ENCODE results near the gene GALR3.

DNA sequence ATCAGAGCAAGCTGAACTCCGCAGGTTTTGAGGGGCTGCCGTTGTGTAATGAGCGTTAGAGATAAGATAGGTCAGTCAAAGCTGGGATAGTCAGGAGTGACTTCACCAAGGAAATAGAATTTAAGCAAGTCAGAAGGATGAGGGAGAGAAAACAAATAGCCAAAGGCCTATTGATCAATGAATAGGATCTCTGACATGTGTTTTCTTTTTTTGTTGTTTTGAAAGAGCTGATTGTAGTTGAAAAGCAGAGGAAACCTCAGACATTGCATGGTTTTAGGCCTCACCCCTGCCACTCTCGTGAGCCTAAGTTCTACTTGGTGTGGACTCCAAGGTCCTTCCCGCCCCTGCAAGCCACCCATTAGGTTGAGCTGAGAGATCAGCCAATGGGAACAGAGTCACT is 29.2 kb downstream of the GALR3 start:
- TF ChIP-seq TARDBP (IDR thresholded peaks at IDR 0.05) = no peak
- TF ChIP-seq LEF1 (IDR thresholded peaks at IDR 0.05; ENCODE audit: borderline replicate concordance) = no peak
- TF ChIP-seq BHLHE40 (IDR thresholded peaks at IDR 0.05; ENCODE audit: borderline replicate concordance) = no peak
- TF ChIP-seq ZNF384 (IDR thresholded peaks at IDR 0.05) = no peak
- TF ChIP-seq, protein P1, sequence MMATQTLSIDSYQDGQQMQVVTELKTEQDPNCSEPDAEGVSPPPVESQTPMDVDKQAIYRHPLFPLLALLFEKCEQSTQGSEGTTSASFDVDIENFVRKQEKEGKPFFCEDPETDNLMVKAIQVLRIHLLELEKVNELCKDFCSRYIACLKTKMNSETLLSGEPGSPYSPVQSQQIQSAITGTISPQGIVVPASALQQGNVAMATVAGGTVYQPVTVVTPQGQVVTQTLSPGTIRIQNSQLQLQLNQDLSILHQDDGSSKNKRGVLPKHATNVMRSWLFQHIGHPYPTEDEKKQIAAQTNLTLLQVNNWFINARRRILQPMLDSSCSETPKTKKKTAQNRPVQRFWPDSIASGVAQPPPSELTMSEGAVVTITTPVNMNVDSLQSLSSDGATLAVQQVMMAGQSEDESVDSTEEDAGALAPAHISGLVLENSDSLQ (IDR thresholded peaks at IDR 0.05) = no peak
- TF ChIP-seq ELF4 (IDR thresholded peaks at IDR 0.05) = no peak
- no peak for TF ChIP-seq FOXM1 (IDR thresholded peaks at IDR 0.05; ENCODE audit: borderline replicate concordance)
- TF ChIP-seq SP1 (IDR thresholded peaks at IDR 0.05) = no peak
- TF ChIP-seq SUZ12 (IDR thresholded peaks at IDR 0.05) = no peak
- TF ChIP-seq FOXK2 (IDR thresholded peaks at IDR 0.05) = no peak
- no peak for TF ChIP-seq FOXA1 (IDR thresholded peaks at IDR 0.05)
- no peak for TF ChIP-seq HDGF (IDR thresholded peaks at IDR 0.05; ENCODE audit: borderline replicate concordance)
- no peak for TF ChIP-seq ARNT (IDR thresholded peaks at IDR 0.05)
- TF ChIP-seq NFRKB (IDR thresholded peaks at IDR 0.05) = no peak

Data from HEK293T (cell line).